H9 (cell line): ENCODE results near the gene SLC44A3. TPM values are rescaled to one million over a fixed set of nuclear protein-coding genes. Genes with fewer than 3 reads are reported as not detected.

Experiments used
- DNase-seq: peaks from one replicate; pipeline ENCODE4 v3.0.0-alpha.2; 2017
- H2AFZ ChIP-seq: one replicate; pipeline ENCODE4 v1.6.1; 2013; ENCODE audit warnings: mild to moderate bottlenecking, low read length, control low read depth, moderate library complexity
- H2AK5ac ChIP-seq: 2 replicates; pipeline ENCODE4 v1.6.1; 2013; ENCODE audit warnings: low read length, control low read depth, mixed read lengths; ENCODE audit not compliant: insufficient read length
- H2BK120ac ChIP-seq: one replicate; pipeline ENCODE4 v1.6.1; 2013; ENCODE audit warnings: low read depth, mild to moderate bottlenecking, low read length, control low read depth, inconsistent platforms; ENCODE audit not compliant: poor library complexity, severe bottlenecking
- H2BK12ac ChIP-seq: 2 replicates; pipeline ENCODE4 v1.6.1; 2013; ENCODE audit warnings: low read length, control low read depth, mixed read lengths, low read depth; ENCODE audit not compliant: insufficient read length
- H2BK15ac ChIP-seq: 2 replicates; pipeline ENCODE4 v1.6.1; 2013; ENCODE audit warnings: low read depth, low read length, control low read depth
- H2BK20ac ChIP-seq: one replicate; pipeline ENCODE4 v1.6.1; 2013; ENCODE audit warnings: low read depth, mild to moderate bottlenecking, low read length, control low read depth, inconsistent platforms; ENCODE audit not compliant: poor library complexity, severe bottlenecking
- H2BK5ac ChIP-seq: 2 replicates; pipeline ENCODE4 v1.6.1; 2013; ENCODE audit warnings: low read length, control low read depth, mixed read lengths; ENCODE audit not compliant: insufficient read length
- H3K14ac ChIP-seq: 2 replicates; pipeline ENCODE4 v1.6.1; 2013; ENCODE audit warnings: low read length, control low read depth; ENCODE audit not compliant: insufficient read depth
- H3K18ac ChIP-seq: 2 replicates; pipeline ENCODE4 v1.6.1; 2013; ENCODE audit warnings: low read depth, mild to moderate bottlenecking, mixed read lengths, low read length, control low read depth; ENCODE audit not compliant: insufficient read length
- H3K23ac ChIP-seq: 2 replicates; pipeline ENCODE4 v1.6.1; 2013; ENCODE audit warnings: low read length, control low read depth, mixed read lengths, low read depth; ENCODE audit not compliant: insufficient read length
- H3K23me2 ChIP-seq: 2 replicates; pipeline ENCODE4 v1.6.1; 2013; ENCODE audit warnings: low read depth, mild to moderate bottlenecking, mixed read lengths, low read length, control low read depth; ENCODE audit not compliant: insufficient read length, poor library complexity, severe bottlenecking
- H3K27ac ChIP-seq: 2 replicates; pipeline ENCODE4 v1.5.1; 2013; ENCODE audit warnings: low read length, control low read depth, mixed read lengths, low read depth; ENCODE audit not compliant: insufficient read length
- H3K27me3 ChIP-seq: 2 replicates; pipeline ENCODE4 v1.6.1; 2013; ENCODE audit warnings: low read length, control low read depth, inconsistent platforms; ENCODE audit not compliant: insufficient read depth
- H3K4ac ChIP-seq: 2 replicates; pipeline ENCODE4 v1.6.1; 2013; ENCODE audit warnings: low read depth, mild to moderate bottlenecking, control low read depth, inconsistent platforms, low read length, moderate library complexity
- H3K4me1 ChIP-seq: 2 replicates; pipeline ENCODE4 v1.6.1; 2013; ENCODE audit warnings: low read length, control low read depth, inconsistent platforms; ENCODE audit not compliant: insufficient read depth
- H3K4me2 ChIP-seq: 2 replicates; pipeline ENCODE4 v1.6.1; 2013; ENCODE audit warnings: low read length, control low read depth, mixed read lengths; ENCODE audit not compliant: insufficient read length, insufficient read depth
- H3K56ac ChIP-seq: 2 replicates; pipeline ENCODE4 v1.6.1; 2013; ENCODE audit warnings: low read depth, mild to moderate bottlenecking, mixed read lengths, low read length, control low read depth; ENCODE audit not compliant: insufficient read length
- H3K79me1 ChIP-seq: 2 replicates; pipeline ENCODE4 v1.6.1; 2013; ENCODE audit warnings: low read depth, mild to moderate bottlenecking, moderate library complexity, low read length, control low read depth, inconsistent platforms; ENCODE audit not compliant: insufficient read depth, poor library complexity, severe bottlenecking
- H3K79me2 ChIP-seq: 2 replicates; pipeline ENCODE4 v1.6.1; 2013; ENCODE audit warnings: low read length, control low read depth, inconsistent platforms; ENCODE audit not compliant: insufficient read depth
- H3K9ac ChIP-seq: 2 replicates; pipeline ENCODE4 v1.6.1; 2013; ENCODE audit warnings: low read length, control low read depth, mixed read lengths; ENCODE audit not compliant: insufficient read length; ENCODE audit errors: extremely low read depth
- H3K9me3 ChIP-seq: one replicate; pipeline ENCODE4 v1.6.1; 2013; ENCODE audit warnings: low read depth, low read length, inconsistent platforms; ENCODE audit not compliant: control insufficient read depth
- H3T11ph ChIP-seq: one replicate; pipeline ENCODE4 v1.6.1; 2013; ENCODE audit warnings: mild to moderate bottlenecking, low read length, control low read depth, inconsistent platforms
- H4K20me1 ChIP-seq: one replicate; pipeline ENCODE4 v1.6.1; 2013; ENCODE audit not compliant: control insufficient read depth, insufficient read length, insufficient read depth
- H4K5ac ChIP-seq: 2 replicates; pipeline ENCODE4 v1.6.1; 2013; ENCODE audit warnings: low read depth, mild to moderate bottlenecking, mixed read lengths, low read length, control low read depth; ENCODE audit not compliant: insufficient read length
- H4K8ac ChIP-seq: replicated peaks from 2 replicates; pipeline ENCODE4 v1.6.1; 2013; ENCODE audit warnings: low read length, control low read depth, mixed read lengths, low read depth; ENCODE audit not compliant: insufficient read length
- H4K91ac ChIP-seq: 2 replicates; pipeline ENCODE4 v1.6.1; 2013; ENCODE audit warnings: low read depth, mild to moderate bottlenecking, moderate library complexity, mixed read lengths, low read length, control low read depth; ENCODE audit not compliant: insufficient read length
- H3K27ac Mint-ChIP-seq, 3 experiments: 2 replicates in 2 of 3; 3 replicates in 1 of 3; pipeline ENCODE4 v1.8.0; 2020 to 2021; ENCODE audit warnings: mixed read lengths in 3 of 3, mild to moderate bottlenecking in 1 of 3, moderate library complexity in 1 of 3
- H3K27me3 Mint-ChIP-seq: 2 replicates; pipeline ENCODE4 v1.8.0; 2021; ENCODE audit warnings: low read depth, mild to moderate bottlenecking, moderate library complexity, mixed read lengths
- H3K36me3 Mint-ChIP-seq, 3 experiments: 2 replicates in 2 of 3; 3 replicates in 1 of 3; pipeline ENCODE4 v1.8.0; 2020 to 2021; ENCODE audit warnings: low read depth in 3 of 3, mixed read lengths in 3 of 3; ENCODE audit not compliant: insufficient read depth in 1 of 3
- H3K4me1 Mint-ChIP-seq, 2 experiments: 2 replicates each; pipeline ENCODE4 v1.8.0; 2020; ENCODE audit warnings: mixed read lengths in 2 of 2
- H3K4me3 Mint-ChIP-seq, 2 experiments: 2 replicates in 1 of 2; 3 replicates in 1 of 2; pipeline ENCODE4 v1.8.0; 2020 to 2021; ENCODE audit warnings: mild to moderate bottlenecking in 2 of 2, mixed read lengths in 2 of 2, moderate library complexity in 1 of 2
- H3K9me3 Mint-ChIP-seq, 2 experiments: 2 replicates in 1 of 2; 3 replicates in 1 of 2; pipeline ENCODE4 v1.8.0; 2020; ENCODE audit warnings: mild to moderate bottlenecking in 2 of 2, mixed read lengths in 2 of 2, moderate library complexity in 1 of 2
- CTCF ChIP-seq: fragments of 200-600 bp; sonication (generic); conservative IDR thresholded peaks from 3 replicates; pipeline ENCODE4 v1.8.0; 2021; ENCODE audit warnings: antibody characterized with exemption, mild to moderate bottlenecking
- WGBS: extraction: QIAGEN DNeasy Blood & Tissue Kit; methylation state at CpG from one replicate; pipeline ENCODE4 v1.1.7; 2013; ENCODE audit warnings: missing lambda C conversion rate, low lambda C conversion rate, mixed read lengths; ENCODE audit not compliant: insufficient read length; ENCODE audit errors: extremely low coverage; 5-methylcytosine and 5-hydroxymethylcytosine counted together
- total RNA-seq: library from RNA; stranded (reverse); gene quantifications from 2 replicates; pipeline ENCODE4 v1.2.1, GENCODE V29; 2021

The SLC44A3 gene
- total RNA-seq, 1 experiment from 2014 or later = 5.5 TPM

- no peak overlapping the region for H3K4me2 ChIP-seq
- H3T11ph ChIP-seq = no peak overlapping the region
- H3K4ac ChIP-seq = no peak overlapping the region
- H3K23ac ChIP-seq = no peak overlapping the region
- H3K4me1 ChIP-seq = peaks cover 8% of the 10 kb centered on the region
- no peak overlapping the region for H3K9ac ChIP-seq
- H3K27ac ChIP-seq = no peak overlapping the region
- H3K36me3 Mint-ChIP-seq = peaks cover 25 to 45% (median 41%) of the 10 kb centered on the region in 3 experiments
- H3K23me2 ChIP-seq = no peaks in the 10 kb centered on the region
- H2AFZ ChIP-seq = no peak overlapping the region
- no peak overlapping the region for H4K5ac ChIP-seq
- H3K9me3 Mint-ChIP-seq = no peaks in the 10 kb centered on the region
- peaks cover 79 to 80% of the 10 kb centered on the region in 2 experiments for H3K4me1 Mint-ChIP-seq
- H3K27ac Mint-ChIP-seq = no peak overlapping the region
- peaks cover 10% of the 10 kb centered on the region for H3K79me1 ChIP-seq
- H3K9me3 ChIP-seq = no peaks in the 10 kb centered on the region
- no peak for DNase-seq
- H2AK5ac ChIP-seq = no peak overlapping the region
- H3K4me3 Mint-ChIP-seq = no peak overlapping the region
- H2BK15ac ChIP-seq = no peak overlapping the region
- H4K8ac ChIP-seq = no peak overlapping the region
- H3K56ac ChIP-seq = no peak overlapping the region
- no peaks in the 10 kb centered on the region for H4K20me1 ChIP-seq
- peaks cover 81% of the 10 kb centered on the region for H3K79me2 ChIP-seq
- H4K91ac ChIP-seq = no peak overlapping the region
- H2BK120ac ChIP-seq = no peak overlapping the region
- H3K27me3 ChIP-seq = no peaks in the 10 kb centered on the region
- H2BK20ac ChIP-seq = no peak overlapping the region
- no peak for TF ChIP-seq CTCF
- WGBS = no CpG with 5 or more reads among the region's 3 CpGs
- H2BK5ac ChIP-seq = no peak overlapping the region
- no peaks in the 10 kb centered on the region; the same call in 1 of the 2 replicates for H3K27me3 Mint-ChIP-seq
- H3K14ac ChIP-seq = no peak overlapping the region
- no peak overlapping the region for H3K18ac ChIP-seq
- no peak overlapping the region for H2BK12ac ChIP-seq
Measured at GRCh38 chr1:94920061-94920460, 99.9 kb downstream of the SLC44A3 start.
